ENCODE measurements around the gene ZNF444. TPM values are rescaled to one million over a fixed set of nuclear protein-coding genes. Genes with fewer than 3 reads are reported as not detected.

ZNF444 gene
- total RNA-seq, 4 donors from 2014 or later = 16.4 to 38.9 (median 24.9) TPM

GRCh38 chr19:56121180-56122167, 19.6 kb upstream of the ZNF444 start, which contains the start of gene ZNF787:
Gene ZNF787, minus strand, starts transcription at chr19:56121295. Its CDS starts 18,078 bp downstream, at chr19:56103217.
- Histone ChIP-seq H3K27me3 (no peaks in the 10 kb centered on the region), H3K4me1 (peaks cover 35 to 54% of the 10 kb centered on the region in 2 donors), H3K4me3 (peak within 1 kb of the TSS; percentile 79 to 93 (median 88)), H3K27ac (peak within 1 kb of the TSS; percentile 92 to 99 (median 98)), H3K36me3 (no peaks in the 10 kb centered on the region), H3K9me3 (no peaks in the 10 kb centered on the region)
- TF ChIP-seq POLR2A (IDR thresholded peaks at IDR 0.05) = peak; percentile 54 to 60
- TF ChIP-seq CTCF (IDR thresholded peaks at IDR 0.05 in 4 of 5, conservative IDR thresholded peaks at IDR 0.05 in 1 of 5) = no peak
- intact Hi-C loops (cut with DNase I; ENCODE audit: low total_unique reads) = loop anchor here (1.0 to 2.0 kb wide), 4 partner anchors 19 to 466 kb away; partner anchors contain the start of genes EPN1 and U2AF2
- ATAC-seq (peak; percentile 77 to 85), DNase-seq (peak; percentile 95 to 99)
- in situ Hi-C loops (cut with MboI; ENCODE audit: low sequenced_read_pairs in 4 of 4) = no loop called here

- no peak for TF ChIP-seq POLR2A (IDR thresholded peaks at IDR 0.05)
- no peak for TF ChIP-seq CTCF (IDR thresholded peaks at IDR 0.05 in 4 of 5, conservative IDR thresholded peaks at IDR 0.05 in 1 of 5)
- DNase-seq = no peak
Observed at GRCh38 chr19:56123266-56123891, 17.7 kb upstream of the ZNF444 start.

GRCh38 chr19:56124578-56124977, 16.5 kb upstream of the ZNF444 start:
- DNase-seq (no peak), ATAC-seq (no peak)
- intact Hi-C loops (cut with DNase I; ENCODE audit: low total_unique reads) (no loop called here), in situ Hi-C loops (cut with MboI; ENCODE audit: low sequenced_read_pairs in 4 of 4) (no loop called here)
- Histone ChIP-seq H3K27me3 (no peaks in the 10 kb centered on the region), H3K4me3 (no peak overlapping the region), H3K36me3 (no peaks in the 10 kb centered on the region), H3K4me1 (peaks cover 18 to 23% of the 10 kb centered on the region in 2 donors), H3K9me3 (no peaks in the 10 kb centered on the region), H3K27ac (no peak overlapping the region)
- TF ChIP-seq CTCF (IDR thresholded peaks at IDR 0.05 in 4 of 5, conservative IDR thresholded peaks at IDR 0.05 in 1 of 5) = no peak
- no peak for TF ChIP-seq POLR2A (IDR thresholded peaks at IDR 0.05)

More at GRCh38 chr19:56123266-56123891, 17.7 kb upstream of the ZNF444 start:
- Histone ChIP-seq H3K4me3 (no peak overlapping the region), H3K27ac (peak overlapping the region in 1 of 4 donors; percentile 4), H3K36me3 (no peaks in the 10 kb centered on the region), H3K9me3 (no peaks in the 10 kb centered on the region), H3K4me1 (peaks cover 30 to 35% of the 10 kb centered on the region in 2 donors), H3K27me3 (no peaks in the 10 kb centered on the region)
- intact Hi-C loops (cut with DNase I; ENCODE audit: low total_unique reads) (no loop called here), in situ Hi-C loops (cut with MboI; ENCODE audit: low sequenced_read_pairs in 4 of 4) (no loop called here)
- ATAC-seq = no peak

GRCh38 chr19:56125806-56126590, 15.1 kb upstream of the ZNF444 start:
- Histone ChIP-seq H3K4me1 (peaks cover 13 to 15% of the 10 kb centered on the region in 2 donors), H3K27me3 (no peaks in the 10 kb centered on the region), H3K4me3 (peak overlapping the region in 1 of 4 donors; percentile 13), H3K27ac (peak overlapping the region; percentile 66 to 85 (median 80)), H3K9me3 (no peaks in the 10 kb centered on the region), H3K36me3 (no peaks in the 10 kb centered on the region)
- peak; percentile 23 to 54 for ATAC-seq
- peak in 1 of 2 donors; percentile 82 for DNase-seq
- no peak for TF ChIP-seq CTCF (IDR thresholded peaks at IDR 0.05 in 4 of 5, conservative IDR thresholded peaks at IDR 0.05 in 1 of 5)
- no peak for TF ChIP-seq POLR2A (IDR thresholded peaks at IDR 0.05)
- intact Hi-C loops (cut with DNase I; ENCODE audit: low total_unique reads) = no loop called here
- in situ Hi-C loops (cut with MboI; ENCODE audit: low sequenced_read_pairs in 4 of 4) = no loop called here

Measured in gastrocnemius medialis (tissue), 4 donors.